CD4-positive, alpha-beta T cell (primary cell): ENCODE results near the gene TCP11L1. TPM values are rescaled to one million over a fixed set of nuclear protein-coding genes. Genes with fewer than 3 reads are reported as not detected.

ENCODE experiments used
- ATAC-seq: fragments of 200-7000 bp; cut with Tn5 transposase; one replicate; pipeline ENCODE4 v1.10.0; 2022; ENCODE audit warnings: mild to moderate bottlenecking; ENCODE audit not compliant: poor library complexity
- CTCF ChIA-PET: fragments of 350-600 bp; sonication (Branson Sonifier 250); formaldehyde crosslinking; loops from one replicate; lab custom pipeline; 2021; ENCODE audit warnings: antibody characterized with exemption, inconsistent platforms; lab: Charles Lee
- POLR2A ChIA-PET: fragments of 350-600 bp; sonication (Branson Sonifier 250); formaldehyde crosslinking; loops from one replicate; lab custom pipeline; 2021; ENCODE audit warnings: antibody characterized with exemption, inconsistent platforms; lab: Charles Lee
- DNase-seq, 14 experiments: peaks; one replicate each; pipeline ENCODE4 v3.0.0-alpha.2; 2013 to 2020; ENCODE audit warnings: mixed read lengths in 2 of 14
- H3K27ac ChIP-seq, 2 donors: one replicate each; pipeline versions ENCODE4 v1.5.1 to v1.7.0; 2013; ENCODE audit warnings: low read length in 2 of 2, low read depth in 1 of 2, mild to moderate bottlenecking in 1 of 2
- H3K27me3 ChIP-seq, 2 experiments: 1 replicate in 1 of 2; 2 replicates in 1 of 2; pipeline versions ENCODE4 v1.6.1 to v1.7.0; 2013; ENCODE audit warnings: low read length in 2 of 2, control low read depth in 1 of 2, mild to moderate bottlenecking in 1 of 2, moderate library complexity in 1 of 2; ENCODE audit not compliant: insufficient read depth in 2 of 2, control insufficient read depth in 1 of 2
- H3K36me3 ChIP-seq: one replicate; pipeline ENCODE4 v1.6.1; 2013; ENCODE audit warnings: low read length, control low read depth; ENCODE audit not compliant: insufficient read depth
- H3K4me1 ChIP-seq: one replicate; pipeline ENCODE4 v1.6.1; 2013; ENCODE audit warnings: low read length, control low read depth; ENCODE audit not compliant: insufficient read depth
- H3K4me3 ChIP-seq: one replicate; pipeline ENCODE4 v1.5.1; 2013; ENCODE audit warnings: mild to moderate bottlenecking, low read length, moderate library complexity
- H3K9me3 ChIP-seq, 2 experiments: 1 replicate in 1 of 2; 2 replicates in 1 of 2; pipeline versions ENCODE4 v1.6.1 to v1.7.0; 2013; ENCODE audit warnings: low read length in 2 of 2, mild to moderate bottlenecking in 2 of 2, control low read depth in 1 of 2, moderate library complexity in 1 of 2; ENCODE audit not compliant: control insufficient read depth in 1 of 2, insufficient read depth in 1 of 2
- H3K27ac Mint-ChIP-seq: one replicate; pipeline ENCODE4 v1.8.0; 2020; ENCODE audit warnings: mixed read lengths
- H3K27me3 Mint-ChIP-seq: one replicate; pipeline ENCODE4 v1.8.0; 2021; ENCODE audit warnings: mixed read lengths
- H3K36me3 Mint-ChIP-seq: one replicate; pipeline ENCODE4 v1.8.0; 2021; ENCODE audit warnings: low read depth, mixed read lengths
- H3K4me1 Mint-ChIP-seq: one replicate; pipeline ENCODE4 v1.8.0; 2021; ENCODE audit warnings: low read depth, mixed read lengths
- H3K4me3 Mint-ChIP-seq: one replicate; pipeline ENCODE4 v1.8.0; 2020; ENCODE audit warnings: mild to moderate bottlenecking, mixed read lengths
- H3K9me3 Mint-ChIP-seq: one replicate; pipeline ENCODE4 v1.8.0; 2020; ENCODE audit warnings: mixed read lengths
- intact Hi-C, 2 experiments: fragments of 100-400 bp; cut with DNase I in 1 of 2; cut with micrococcal nuclease in 1 of 2; formaldehyde crosslinking; loops; one replicate each; pipeline versions ENCODE4 v1.15.1 to v1.9.0; 2023 to 2025; cut with DNase I, micrococcal nuclease
- total RNA-seq, 174 experiments: library from RNA in 2 of 174; stranded (reverse) in 2 of 174; gene quantifications; one replicate each; pipeline ENCODE4 v1.2.3 and lab custom pipeline; 2021 to 2026
- TF ChIP-seq, protein P1 (sequence below): fragments of 200-600 bp; IDR thresholded peaks from one replicate; pipeline ENCODE4 v1.8.0; 2022; ENCODE audit warnings: antibody characterized with exemption, mild to moderate bottlenecking

Gene TCP11L1
- total RNA-seq, 2 experiments from 2014 or later = 9.8 to 11.9 TPM

DNA sequence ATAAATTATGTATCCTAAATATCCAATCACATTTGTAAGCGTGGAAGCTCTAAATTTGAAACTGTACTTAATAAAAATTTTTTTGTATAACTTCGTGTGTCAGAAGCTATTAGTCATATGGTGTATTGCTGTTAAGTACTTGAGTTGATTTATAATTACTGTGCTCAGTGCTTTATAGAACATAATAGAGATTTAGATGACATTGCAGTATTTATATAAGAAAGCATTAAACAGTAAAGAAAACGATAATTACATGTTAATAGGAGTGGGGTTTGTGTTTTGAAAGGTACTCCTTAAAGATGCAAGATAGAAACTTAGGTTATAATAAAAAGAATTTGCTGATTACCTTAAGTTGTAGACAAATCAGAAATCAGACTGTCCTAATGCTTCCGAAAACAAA is 5.9 kb upstream of the TCP11L1 start:
- intact Hi-C loops = loop anchor here in 1 of 2 experiments (10.0 kb wide), 1 partner anchor 1881 kb away; the partner anchor contains the start of genes APIP and PDHX
- Mint-ChIP-seq H3K9me3 (no peaks in the 10 kb centered on the region), H3K27ac (no peak overlapping the region), H3K36me3 (no peaks in the 10 kb centered on the region), H3K4me3 (no peak overlapping the region), H3K4me1 (no peaks in the 10 kb centered on the region), H3K27me3 (peaks cover 5% of the 10 kb centered on the region)
- H3K36me3 ChIP-seq = no peaks in the 10 kb centered on the region
- no peak overlapping the region for H3K27ac ChIP-seq
- CTCF ChIA-PET = interaction anchor here (0.7 kb wide), 1 partner anchor 32 kb away, joined by 3 read pairs; no protein-coding TSS in a partner anchor
- H3K4me3 ChIP-seq = no peak overlapping the region
- H3K9me3 ChIP-seq = no peaks in the 10 kb centered on the region
- TF ChIP-seq, protein P1, sequence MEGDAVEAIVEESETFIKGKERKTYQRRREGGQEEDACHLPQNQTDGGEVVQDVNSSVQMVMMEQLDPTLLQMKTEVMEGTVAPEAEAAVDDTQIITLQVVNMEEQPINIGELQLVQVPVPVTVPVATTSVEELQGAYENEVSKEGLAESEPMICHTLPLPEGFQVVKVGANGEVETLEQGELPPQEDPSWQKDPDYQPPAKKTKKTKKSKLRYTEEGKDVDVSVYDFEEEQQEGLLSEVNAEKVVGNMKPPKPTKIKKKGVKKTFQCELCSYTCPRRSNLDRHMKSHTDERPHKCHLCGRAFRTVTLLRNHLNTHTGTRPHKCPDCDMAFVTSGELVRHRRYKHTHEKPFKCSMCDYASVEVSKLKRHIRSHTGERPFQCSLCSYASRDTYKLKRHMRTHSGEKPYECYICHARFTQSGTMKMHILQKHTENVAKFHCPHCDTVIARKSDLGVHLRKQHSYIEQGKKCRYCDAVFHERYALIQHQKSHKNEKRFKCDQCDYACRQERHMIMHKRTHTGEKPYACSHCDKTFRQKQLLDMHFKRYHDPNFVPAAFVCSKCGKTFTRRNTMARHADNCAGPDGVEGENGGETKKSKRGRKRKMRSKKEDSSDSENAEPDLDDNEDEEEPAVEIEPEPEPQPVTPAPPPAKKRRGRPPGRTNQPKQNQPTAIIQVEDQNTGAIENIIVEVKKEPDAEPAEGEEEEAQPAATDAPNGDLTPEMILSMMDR = no peak
- POLR2A ChIA-PET = no interaction called here
- no peak for ATAC-seq
- no peak for DNase-seq
- H3K4me1 ChIP-seq = peaks cover under 1% of the 10 kb centered on the region
- no peaks in the 10 kb centered on the region for H3K27me3 ChIP-seq

DNA sequence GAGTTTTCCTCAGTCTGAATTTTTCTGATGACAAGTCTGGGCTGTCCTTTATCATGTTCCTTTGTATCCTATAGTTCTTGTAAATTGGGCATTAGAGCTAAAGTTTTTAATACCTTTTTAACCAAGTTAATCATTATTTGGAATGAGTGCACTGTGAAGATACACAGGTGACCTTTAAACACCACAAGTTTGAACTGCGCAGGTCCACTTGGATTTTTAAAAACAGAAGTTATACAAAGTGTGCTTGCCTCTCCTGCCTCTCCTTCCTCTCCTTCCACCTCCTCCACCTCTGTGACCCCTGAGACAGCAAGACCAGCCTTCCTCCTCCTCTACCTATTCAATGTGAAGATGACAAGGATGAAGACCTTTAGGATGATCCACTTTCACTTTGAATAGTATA is 4.4 kb upstream of the TCP11L1 start:
- TF ChIP-seq, protein P1 = no peak
- Mint-ChIP-seq H3K4me3 (no peak overlapping the region), H3K4me1 (no peaks in the 10 kb centered on the region), H3K27ac (no peak overlapping the region), H3K27me3 (peaks cover 5% of the 10 kb centered on the region), H3K9me3 (no peaks in the 10 kb centered on the region), H3K36me3 (peaks cover 4% of the 10 kb centered on the region)
- CTCF ChIA-PET = interaction anchor here (0.8 kb wide), 1 partner anchor 31 kb away, joined by 3 read pairs; no protein-coding TSS in a partner anchor
- Histone ChIP-seq H3K4me3 (no peak overlapping the region), H3K9me3 (no peaks in the 10 kb centered on the region), H3K27me3 (no peaks in the 10 kb centered on the region), H3K27ac (no peak overlapping the region), H3K4me1 (peaks cover 7% of the 10 kb centered on the region), H3K36me3 (no peaks in the 10 kb centered on the region)
- DNase-seq (no peak), ATAC-seq (no peak)
- POLR2A ChIA-PET = no interaction called here
- intact Hi-C loops = loop anchor here in 1 of 2 experiments (5.0 to 10.0 kb wide), 2 partner anchors 127 to 1880 kb away; partner anchors contain the start of genes APIP, CSTF3 and PDHX

DNA sequence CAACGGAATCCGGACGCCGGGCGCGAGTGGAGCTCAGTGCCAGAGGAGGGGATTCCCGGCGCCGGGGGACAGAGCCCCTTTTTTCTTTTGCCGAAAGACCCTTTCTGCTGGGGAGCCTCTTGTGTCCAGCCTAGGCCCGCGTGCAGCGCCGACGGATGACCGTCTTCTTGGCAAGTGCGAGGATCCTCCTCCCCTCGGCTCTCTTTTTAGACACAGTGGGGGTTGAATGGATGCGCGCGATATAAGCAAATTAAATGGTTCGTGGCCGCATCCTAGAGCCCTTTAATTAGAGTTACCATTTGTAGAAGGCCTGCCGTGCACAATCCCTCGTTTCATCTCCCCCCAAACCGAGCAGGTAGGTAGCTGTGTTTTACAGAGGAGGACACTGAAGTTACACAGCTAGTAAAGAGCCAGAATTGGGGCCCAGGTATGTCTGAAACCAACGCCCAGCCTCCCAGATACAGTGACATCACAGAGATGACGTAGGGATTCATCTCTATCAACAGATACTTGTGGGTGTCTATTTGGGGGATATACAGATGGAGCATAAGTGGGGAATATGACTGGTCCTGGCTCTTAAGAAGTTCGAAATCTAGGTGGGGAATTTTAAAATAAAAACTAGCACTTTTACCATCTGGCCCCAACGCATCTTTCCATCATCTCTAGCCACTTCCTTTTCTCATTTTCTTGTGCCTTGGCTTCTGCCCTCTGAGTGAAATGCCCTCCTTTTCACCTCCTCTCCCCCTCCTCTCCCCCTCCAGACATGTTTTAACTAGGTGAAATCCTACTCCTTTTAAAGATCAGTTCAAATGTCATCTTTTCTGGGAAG is 875 bp downstream of the TCP11L1 start:
- Histone ChIP-seq H3K9me3 (no peaks in the 10 kb centered on the region), H3K36me3 (peaks cover 6% of the 10 kb centered on the region), H3K4me1 (peaks cover 17% of the 10 kb centered on the region), H3K27ac (peak overlapping the region; percentile 35 to 62), H3K27me3 (no peaks in the 10 kb centered on the region), H3K4me3 (peak overlapping the region; percentile 99)
- peaks cover 21% of the 10 kb centered on the region for H3K36me3 Mint-ChIP-seq
- no peaks in the 10 kb centered on the region for H3K9me3 Mint-ChIP-seq
- H3K4me3 Mint-ChIP-seq = peak overlapping the region; percentile 91
- ATAC-seq (peak; percentile 56), DNase-seq (peak in 8 of 14 experiments; percentile 11 to 74 (median 35))
- ChIA-PET CTCF (interaction anchor here (1.4 kb wide), 1 partner anchor 147 kb away, joined by 4 read pairs; the partner anchor contains the start of gene QSER1), POLR2A (interaction anchor here (0.5 to 2.9 kb wide), 11 partner anchors 9 to 147 kb away, joined by 3 to 34 read pairs (median 11); partner anchors contain the start of genes CSTF3, DEPDC7 and QSER1)
- intact Hi-C loops = loop anchor here in 1 of 2 experiments (10.0 kb wide), 1 partner anchor 455 kb away; the partner anchor contains the start of gene EIF3M
- H3K27ac Mint-ChIP-seq = peak overlapping the region; percentile 95
- peaks cover 17% of the 10 kb centered on the region for H3K4me1 Mint-ChIP-seq
- TF ChIP-seq, protein P1 = no peak
- H3K27me3 Mint-ChIP-seq = no peaks in the 10 kb centered on the region
